ENCODE measurements around the gene RBMS3. TPM values are rescaled to one million over a fixed set of nuclear protein-coding genes. Genes with fewer than 3 reads are reported as not detected.

RBMS3 gene
- total and polyA plus RNA-seq, 2 of the 13 experiments (the other 11 are each of a cell fraction or from before 2014, with no cell fraction given) = not detected

DNA sequence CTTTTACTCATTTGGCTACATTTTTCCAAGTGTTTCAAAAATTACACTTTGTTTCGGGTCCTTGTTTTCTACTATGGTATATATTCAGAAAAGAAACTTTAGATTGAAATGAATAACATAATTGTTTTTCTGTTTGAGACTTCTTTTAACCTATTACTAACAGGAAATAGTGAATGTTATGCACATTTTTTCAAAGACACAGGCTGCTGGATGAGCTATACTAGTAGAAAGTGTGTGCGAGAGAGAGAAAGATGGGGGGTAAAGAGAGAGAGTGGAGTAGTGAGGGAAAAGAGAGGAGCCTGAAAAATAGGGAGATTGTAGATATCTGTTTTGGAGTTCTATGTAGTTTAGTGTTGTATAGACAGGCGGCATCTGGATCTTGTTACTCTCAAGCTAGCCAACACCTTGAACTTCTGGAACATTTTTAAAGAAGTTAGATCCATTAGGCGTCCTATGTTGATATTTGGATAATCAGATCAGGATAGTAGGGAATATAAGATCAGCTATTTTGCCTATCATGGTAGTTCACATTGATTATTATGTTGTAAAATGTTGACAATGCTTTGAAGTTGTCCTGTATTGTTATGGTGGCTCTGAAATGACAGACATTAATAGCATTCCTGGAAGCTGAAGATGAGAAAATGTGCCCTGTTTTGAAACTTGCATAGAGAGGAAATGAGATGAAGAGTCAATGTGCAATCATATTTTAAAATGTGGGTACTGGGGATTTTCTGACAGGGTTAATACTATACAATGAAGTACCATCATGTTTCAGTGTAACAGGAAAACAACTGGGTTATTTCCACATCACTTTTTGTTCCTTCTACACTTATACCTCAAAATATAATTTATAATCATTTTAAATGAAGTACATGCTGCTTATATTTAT is 2.6 kb downstream of the RBMS3 start:
- no peaks in the 10 kb centered on the region for H3K79me2 ChIP-seq (ENCODE audit: insufficient read depth, low read length)
- no TSS peak for BruUV-seq (replicated peaks)
- H2AFZ ChIP-seq (ENCODE audit: low read length) = no peak overlapping the region
- ATAC-seq = no peak
- no peaks in the 10 kb centered on the region for H3K9me3 ChIP-seq (ENCODE audit: low read length)
- ChIA-PET POLR2A (no interaction called here), CTCF (ENCODE audit: low intra/inter-chr PET ratio, low total read pairs) (no interaction called here)
- in situ Hi-C loops (cut with HindIII; ENCODE audit: extremely low pct_ligation_motif_present, low pct_unique_long_range_greater_than_20kb) (no loop called here), intact Hi-C loops (cut with micrococcal nuclease; ENCODE audit: unreplicated experiment) (no loop called here)
- H3K4me3 ChIP-seq (replicated peaks in 1 of 3; ENCODE audit: insufficient read depth in 1 of 3, low read depth in 2 of 3, low read length in 3 of 3) = no peak overlapping the region
- no peak for FAIRE-seq
- H3K27ac ChIP-seq (ENCODE audit: extremely low read length, insufficient read depth, low read length) = no peak overlapping the region
- no peaks in the 10 kb centered on the region for H4K20me1 ChIP-seq (ENCODE audit: insufficient read depth, low read length)
- H3K4me2 ChIP-seq (ENCODE audit: low read depth, low read length) = no peak overlapping the region
- H3K4me1 ChIP-seq (ENCODE audit: insufficient read depth, low read length) = no peaks in the 10 kb centered on the region
- TF ChIP-seq, protein P1, sequence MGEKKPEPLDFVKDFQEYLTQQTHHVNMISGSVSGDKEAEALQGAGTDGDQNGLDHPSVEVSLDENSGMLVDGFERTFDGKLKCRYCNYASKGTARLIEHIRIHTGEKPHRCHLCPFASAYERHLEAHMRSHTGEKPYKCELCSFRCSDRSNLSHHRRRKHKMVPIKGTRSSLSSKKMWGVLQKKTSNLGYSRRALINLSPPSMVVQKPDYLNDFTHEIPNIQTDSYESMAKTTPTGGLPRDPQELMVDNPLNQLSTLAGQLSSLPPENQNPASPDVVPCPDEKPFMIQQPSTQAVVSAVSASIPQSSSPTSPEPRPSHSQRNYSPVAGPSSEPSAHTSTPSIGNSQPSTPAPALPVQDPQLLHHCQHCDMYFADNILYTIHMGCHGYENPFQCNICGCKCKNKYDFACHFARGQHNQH (CRISPR knock-in tag; IDR thresholded peaks at IDR 0.05) = no peak
- TF ChIP-seq RFX3 (CRISPR knock-in tag; IDR thresholded peaks at IDR 0.05) = no peak
- DNase-seq (ENCODE audit: low spot score) = no peak
- H3K9ac ChIP-seq (ENCODE audit: insufficient read depth, low read depth, low read length) = no peak overlapping the region
- no peaks in the 10 kb centered on the region for H3K36me3 ChIP-seq (replicated peaks in 1 of 2; ENCODE audit: control insufficient read depth in 1 of 2, insufficient read depth in 2 of 2, low read length in 2 of 2)
- 3% methylated on average over 4 of the region's 4 CpGs for WGBS (ENCODE audit: low lambda C conversion rate)
- peaks cover 0 to 8% of the 10 kb centered on the region in 2 experiments; a peak in 1 of 5 replicates for H3K27me3 ChIP-seq (ENCODE audit: control insufficient read depth in 1 of 2, insufficient read depth in 2 of 2, low read length in 2 of 2)

GRCh38 chr3:29284497-29284896 is 3.6 kb downstream of the RBMS3 start:
- CTCF ChIA-PET (ENCODE audit: low intra/inter-chr PET ratio, low total read pairs) = no interaction called here
- in situ Hi-C loops (cut with HindIII; ENCODE audit: extremely low pct_ligation_motif_present, low pct_unique_long_range_greater_than_20kb) (no loop called here), intact Hi-C loops (cut with micrococcal nuclease; ENCODE audit: unreplicated experiment) (no loop called here)
- Histone ChIP-seq H2AFZ (ENCODE audit: low read length) (no peak overlapping the region), H3K4me1 (ENCODE audit: insufficient read depth, low read length) (no peaks in the 10 kb centered on the region), H3K4me2 (ENCODE audit: low read depth, low read length) (no peak overlapping the region), H3K79me2 (ENCODE audit: insufficient read depth, low read length) (no peaks in the 10 kb centered on the region), H3K9me3 (ENCODE audit: low read length) (no peaks in the 10 kb centered on the region), H3K27me3 (ENCODE audit: control insufficient read depth in 1 of 2, insufficient read depth in 2 of 2, low read length in 2 of 2) (peaks cover 0 to 8% of the 10 kb centered on the region in 2 experiments; a peak in 1 of 5 replicates), H3K27ac (ENCODE audit: extremely low read length, insufficient read depth, low read length) (no peak overlapping the region), H3K4me3 (replicated peaks in 1 of 3; ENCODE audit: insufficient read depth in 1 of 3, low read depth in 2 of 3, low read length in 3 of 3) (no peak overlapping the region), H4K20me1 (ENCODE audit: insufficient read depth, low read length) (no peaks in the 10 kb centered on the region), H3K36me3 (replicated peaks in 1 of 2; ENCODE audit: control insufficient read depth in 1 of 2, insufficient read depth in 2 of 2, low read length in 2 of 2) (no peaks in the 10 kb centered on the region), H3K9ac (ENCODE audit: insufficient read depth, low read depth, low read length) (no peak overlapping the region)
- DNase-seq (ENCODE audit: low spot score) (no peak), FAIRE-seq (no peak), ATAC-seq (no peak)
- no peak for TF ChIP-seq KDM3A (CRISPR knock-in tag; IDR thresholded peaks at IDR 0.05; ENCODE audit: low read depth)
- TF ChIP-seq TIGD3 (CRISPR knock-in tag; IDR thresholded peaks at IDR 0.05; ENCODE audit: borderline replicate concordance) = no peak
- TF ChIP-seq ZNF652 (CRISPR knock-in tag; IDR thresholded peaks at IDR 0.05; ENCODE audit: borderline replicate concordance, low read depth) = no peak
- TF ChIP-seq HOXA7 (CRISPR knock-in tag; IDR thresholded peaks at IDR 0.05) = no peak
- TF ChIP-seq CREM (IDR thresholded peaks at IDR 0.05) = no peak
- no peak for TF ChIP-seq CREM (CRISPR knock-in tag; IDR thresholded peaks at IDR 0.05)
- POLR2A ChIA-PET = no interaction called here
- WGBS (ENCODE audit: low lambda C conversion rate) = 38% methylated on average over 2 of the region's 2 CpGs
- BruUV-seq (replicated peaks) = no TSS peak
